Keratinocyte (primary cell): Measurements from ENCODE around the gene TAF11L4. TPM values are rescaled to one million over a fixed set of nuclear protein-coding genes. Genes with fewer than 3 reads are reported as not detected.

Source experiments
- DNase-seq: peaks from one replicate; pipeline ENCODE4 v3.0.0-alpha.2; 2011; ENCODE audit warnings: low read depth, missing footprints, low spot score
- FAIRE-seq: peaks from 2 replicates; lab custom pipeline; 2011; peaks lifted over from hg19 to GRCh38; lab: Jason Lieb, UNC
- H2AFZ ChIP-seq: 2 replicates; pipeline ENCODE4 v1.6.0; 2012; ENCODE audit warnings: low read length, control low read depth, inconsistent platforms; ENCODE audit not compliant: control insufficient read depth
- H3K27ac ChIP-seq: 2 replicates; pipeline ENCODE4 v1.5.1; 2011; ENCODE audit warnings: low read length; ENCODE audit not compliant: control insufficient read depth, insufficient read depth
- H3K27me3 ChIP-seq: 3 replicates; pipeline ENCODE4 v1.6.0; 2011; ENCODE audit warnings: low read length; ENCODE audit not compliant: control insufficient read depth, insufficient read depth; ENCODE audit errors: extremely low read depth
- H3K36me3 ChIP-seq, 2 experiments: 2 replicates in 1 of 2; 3 replicates in 1 of 2; pipeline ENCODE4 v1.5.1; 2011; ENCODE audit warnings: low read length in 2 of 2, mild to moderate bottlenecking in 1 of 2; ENCODE audit not compliant: control insufficient read depth in 2 of 2, insufficient read depth in 2 of 2; ENCODE audit errors: extremely low read depth in 1 of 2
- H3K4me1 ChIP-seq: 3 replicates; pipeline ENCODE4 v1.5.1; 2011; ENCODE audit warnings: low read length; ENCODE audit not compliant: control insufficient read depth, insufficient read depth; ENCODE audit errors: extremely low read depth
- H3K4me2 ChIP-seq: 3 replicates; pipeline ENCODE4 v1.6.0; 2011; ENCODE audit warnings: low read depth, low read length; ENCODE audit not compliant: control insufficient read depth, insufficient read depth; ENCODE audit errors: extremely low read depth
- H3K4me3 ChIP-seq, 3 experiments: fragments of 200-600 bp in 1 of 3; sonication (generic) in 1 of 3; 2 replicates in 2 of 3; 3 replicates in 1 of 3; pipeline ENCODE4 v1.5.1; 2011 to 2016; ENCODE audit warnings: low read length in 3 of 3, mild to moderate bottlenecking in 3 of 3, control low read depth in 2 of 3, inconsistent platforms in 1 of 3, low read depth in 1 of 3, mixed read lengths in 1 of 3, mixed run types in 1 of 3, moderate library complexity in 1 of 3; ENCODE audit not compliant: control insufficient read depth in 2 of 3, insufficient read depth in 2 of 3; ENCODE audit errors: extremely low read depth in 1 of 3
- H3K79me2 ChIP-seq: 2 replicates; pipeline ENCODE4 v1.6.0; 2012; ENCODE audit warnings: low read length; ENCODE audit not compliant: control insufficient read depth, insufficient read depth
- H3K9ac ChIP-seq: 3 replicates; pipeline ENCODE4 v1.6.0; 2011; ENCODE audit warnings: low read length; ENCODE audit not compliant: control insufficient read depth, insufficient read depth; ENCODE audit errors: extremely low read depth
- H3K9me1 ChIP-seq: 3 replicates; pipeline ENCODE4 v1.6.0; 2011; ENCODE audit warnings: low read length; ENCODE audit not compliant: control insufficient read depth, insufficient read depth; ENCODE audit errors: extremely low read depth
- H3K9me3 ChIP-seq: 2 replicates; pipeline ENCODE4 v1.5.1; 2012; ENCODE audit warnings: low read depth, low read length; ENCODE audit not compliant: control insufficient read depth
- H4K20me1 ChIP-seq: 3 replicates; pipeline ENCODE4 v1.6.0; 2011; ENCODE audit warnings: low read length; ENCODE audit not compliant: control insufficient read depth, insufficient read depth; ENCODE audit errors: extremely low read depth
- EZH2 ChIP-seq: IDR thresholded peaks from one replicate; pipeline ENCODE4 v1.6.1; 2012; ENCODE audit warnings: inconsistent platforms, mild to moderate bottlenecking, low read length, moderate library complexity
- dilution Hi-C: fragments of 300-500 bp; cut with MboI; formaldehyde crosslinking; loops from one replicate; pipeline ENCODE4 v1.7.0; 2020; ENCODE audit warnings: low sequenced_read_pairs; ENCODE audit not compliant: extremely low pct_ligation_motif_present
- polyA plus RNA-seq, 5 experiments: library from polyadenylated mRNA; depleted of rRNA in 3 of 5; stranded (reverse) in 3 of 5; stranded (forward) in 1 of 5; unstranded in 1 of 5; fragments of >200 nt; gene quantifications; 1 replicate in 1 of 5; 2 replicates in 3 of 5; 3 replicates in 1 of 5; pipeline versions ENCODE4 v1.2.1 to v1.2.3, GENCODE V29; 2011 to 2012; ENCODE audit warnings: missing spikeins in 2 of 5, low read depth in 1 of 5, low replicate concordance in 1 of 5
- TF ChIP-seq, protein P1 (sequence below), 3 experiments: IDR thresholded peaks in 1 of 3; conservative IDR thresholded peaks in 1 of 3; optimal IDR thresholded peaks in 1 of 3; 2 replicates in 2 of 3; 3 replicates in 1 of 3; pipeline versions ENCODE3 to v1.5.1; 2011; ENCODE audit warnings: low read length in 3 of 3, mild to moderate bottlenecking in 3 of 3, moderate library complexity in 2 of 3, control low read depth in 1 of 3, inconsistent platforms in 1 of 3; ENCODE audit not compliant: insufficient read depth in 2 of 3; ENCODE audit errors: extremely low read depth in 1 of 3

The TAF11L4 gene
- polyA plus RNA-seq, 1 donor (not counting 4 experiments of a cell fraction or from before 2014, with no cell fraction given), result not detected

DNA sequence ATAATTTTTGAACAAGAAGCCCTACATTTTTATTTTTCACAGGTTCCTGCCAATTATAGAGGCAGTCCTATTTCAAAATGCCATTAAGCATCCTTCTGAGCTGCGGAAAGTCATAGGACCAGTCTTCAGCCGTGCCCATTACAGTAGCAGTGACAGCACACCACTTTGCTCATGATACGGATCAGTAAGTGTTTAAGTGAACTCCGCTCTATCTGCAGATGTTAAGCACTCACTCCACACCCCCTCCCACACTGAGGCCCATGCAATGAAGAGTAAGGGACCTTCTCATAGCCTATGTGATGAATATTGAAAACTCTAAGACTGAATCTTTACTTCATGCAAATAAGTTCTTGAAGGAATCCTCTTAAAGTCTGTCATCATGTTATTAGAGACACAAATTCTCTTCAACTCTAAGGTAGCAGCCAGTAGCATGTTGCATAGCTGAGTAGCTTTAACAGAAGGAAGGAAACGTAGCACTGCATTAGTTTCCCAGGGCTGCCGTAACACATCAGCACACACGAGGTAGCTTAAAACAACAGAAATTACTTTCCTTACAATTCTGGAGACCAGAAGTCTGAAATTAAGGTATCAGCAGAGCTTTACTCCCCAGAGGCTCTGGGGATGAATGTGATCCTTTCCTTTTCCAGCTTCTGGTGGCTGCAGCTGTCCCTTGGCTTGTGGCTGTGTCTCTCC lies 43.9 kb upstream of the TAF11L4 start:
- Histone ChIP-seq H3K4me3 (no peak overlapping the region), H3K9me3 (no peaks in the 10 kb centered on the region), H3K4me1 (no peaks in the 10 kb centered on the region), H3K36me3 (no peaks in the 10 kb centered on the region), H3K9ac (no peak overlapping the region), H4K20me1 (no peaks in the 10 kb centered on the region), H3K9me1 (no peaks in the 10 kb centered on the region), H2AFZ (no peak overlapping the region), H3K27me3 (no peaks in the 10 kb centered on the region), H3K79me2 (no peaks in the 10 kb centered on the region), H3K4me2 (no peak overlapping the region), H3K27ac (no peak overlapping the region)
- DNase-seq, result no peak
- TF ChIP-seq, protein P1, sequence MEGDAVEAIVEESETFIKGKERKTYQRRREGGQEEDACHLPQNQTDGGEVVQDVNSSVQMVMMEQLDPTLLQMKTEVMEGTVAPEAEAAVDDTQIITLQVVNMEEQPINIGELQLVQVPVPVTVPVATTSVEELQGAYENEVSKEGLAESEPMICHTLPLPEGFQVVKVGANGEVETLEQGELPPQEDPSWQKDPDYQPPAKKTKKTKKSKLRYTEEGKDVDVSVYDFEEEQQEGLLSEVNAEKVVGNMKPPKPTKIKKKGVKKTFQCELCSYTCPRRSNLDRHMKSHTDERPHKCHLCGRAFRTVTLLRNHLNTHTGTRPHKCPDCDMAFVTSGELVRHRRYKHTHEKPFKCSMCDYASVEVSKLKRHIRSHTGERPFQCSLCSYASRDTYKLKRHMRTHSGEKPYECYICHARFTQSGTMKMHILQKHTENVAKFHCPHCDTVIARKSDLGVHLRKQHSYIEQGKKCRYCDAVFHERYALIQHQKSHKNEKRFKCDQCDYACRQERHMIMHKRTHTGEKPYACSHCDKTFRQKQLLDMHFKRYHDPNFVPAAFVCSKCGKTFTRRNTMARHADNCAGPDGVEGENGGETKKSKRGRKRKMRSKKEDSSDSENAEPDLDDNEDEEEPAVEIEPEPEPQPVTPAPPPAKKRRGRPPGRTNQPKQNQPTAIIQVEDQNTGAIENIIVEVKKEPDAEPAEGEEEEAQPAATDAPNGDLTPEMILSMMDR (optimal IDR thresholded peaks at IDR 0.05 in 1 of 3, IDR thresholded peaks at IDR 0.05 in 1 of 3, conservative IDR thresholded peaks at IDR 0.05 in 1 of 3; ENCODE audit: extremely low read depth in 1 of 3, insufficient read depth in 2 of 3, low read length in 3 of 3), result no peak
- TF ChIP-seq EZH2, result no peak
- no peak for FAIRE-seq
- dilution Hi-C loops, result no loop called here

DNA sequence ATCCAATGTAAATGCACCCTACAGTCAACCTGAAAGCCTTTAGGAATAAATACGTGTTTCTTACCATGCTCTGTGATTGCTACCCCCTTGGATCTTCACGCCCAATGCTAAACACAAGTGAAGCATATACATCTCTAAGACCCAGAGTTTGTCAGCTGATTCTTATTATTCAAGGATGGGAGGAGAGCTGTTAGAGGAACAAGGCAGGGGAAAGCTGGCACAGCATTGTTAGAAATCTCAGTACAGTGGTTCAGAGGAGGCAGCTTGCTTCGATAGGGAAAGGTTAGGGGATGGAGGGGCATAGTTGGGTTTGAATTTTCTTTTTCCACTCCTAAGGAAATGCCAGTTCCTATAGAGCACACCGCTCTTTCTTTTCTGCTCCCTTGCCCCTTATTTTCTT lies 40.2 kb upstream of the TAF11L4 start:
- H3K9me1 ChIP-seq, result no peaks in the 10 kb centered on the region
- H3K4me2 ChIP-seq, result no peak overlapping the region
- no peaks in the 10 kb centered on the region for H3K79me2 ChIP-seq
- dilution Hi-C loops, result no loop called here
- H4K20me1 ChIP-seq, result no peaks in the 10 kb centered on the region
- no peak overlapping the region for H3K4me3 ChIP-seq
- no peak for TF ChIP-seq EZH2
- TF ChIP-seq, protein P1 (optimal IDR thresholded peaks at IDR 0.05 in 1 of 3, IDR thresholded peaks at IDR 0.05 in 1 of 3, conservative IDR thresholded peaks at IDR 0.05 in 1 of 3; ENCODE audit: extremely low read depth in 1 of 3, insufficient read depth in 2 of 3, low read length in 3 of 3), result no peak
- no peaks in the 10 kb centered on the region for H3K27me3 ChIP-seq
- FAIRE-seq (no peak), DNase-seq (no peak)
- H3K36me3 ChIP-seq, result no peaks in the 10 kb centered on the region
- no peaks in the 10 kb centered on the region for H3K4me1 ChIP-seq
- no peak overlapping the region for H3K27ac ChIP-seq
- H3K9me3 ChIP-seq, result no peaks in the 10 kb centered on the region
- no peak overlapping the region for H3K9ac ChIP-seq
- H2AFZ ChIP-seq, result no peak overlapping the region
